Lung (tissue), 12 donors: ENCODE results near the gene UST. TPM values are rescaled to one million over a fixed set of nuclear protein-coding genes. Genes with fewer than 3 reads are reported as not detected.

ENCODE experiments used
- ATAC-seq: fragments of 200-7000 bp; cut with Tn5 transposase; one replicate; pipeline ENCODE4 v1.9.1; 2020; ENCODE audit warnings: moderate number of reproducible peaks; ENCODE audit not compliant: insufficient read depth, low FRiP score
- DNase-seq, 3 donors: peaks; one replicate each; pipeline ENCODE4 v3.0.0-alpha.2; 2013 to 2017
- H3K27ac ChIP-seq, 2 donors: one replicate each; pipeline ENCODE4 v1.5.1; 2013; ENCODE audit warnings: mild to moderate bottlenecking in 2 of 2, moderate library complexity in 2 of 2, control low read depth in 1 of 2, inconsistent platforms in 1 of 2, low read depth in 1 of 2, low read length in 1 of 2
- H3K27me3 ChIP-seq, 3 donors: one replicate each; pipeline ENCODE4 v1.5.1; 2013; ENCODE audit warnings: low read length in 2 of 3; ENCODE audit not compliant: control insufficient read depth in 3 of 3, insufficient read depth in 3 of 3
- H3K36me3 ChIP-seq, 4 donors: one replicate each; pipeline ENCODE4 v1.5.1; 2013; ENCODE audit warnings: low read length in 4 of 4, mild to moderate bottlenecking in 1 of 4, moderate library complexity in 1 of 4; ENCODE audit not compliant: control insufficient read depth in 4 of 4, insufficient read depth in 4 of 4
- H3K4me1 ChIP-seq, 5 donors: one replicate each; pipeline ENCODE4 v1.5.1; 2013; ENCODE audit warnings: low read length in 5 of 5, mild to moderate bottlenecking in 2 of 5, moderate library complexity in 1 of 5; ENCODE audit not compliant: control insufficient read depth in 5 of 5, insufficient read depth in 5 of 5
- H3K4me3 ChIP-seq: one replicate; pipeline ENCODE4 v1.5.1; 2013; ENCODE audit warnings: mild to moderate bottlenecking, control low read depth, moderate library complexity
- H3K9ac ChIP-seq, 2 donors: one replicate each; pipeline ENCODE4 v1.5.1; 2013; ENCODE audit warnings: low read length in 2 of 2, control low read depth in 1 of 2; ENCODE audit not compliant: insufficient read depth in 1 of 2
- H3K9me3 ChIP-seq, 4 donors: one replicate each; pipeline ENCODE4 v1.5.1; 2013; ENCODE audit warnings: low read length in 3 of 4, mild to moderate bottlenecking in 1 of 4, moderate library complexity in 1 of 4; ENCODE audit not compliant: control insufficient read depth in 4 of 4, insufficient read depth in 3 of 4
- WGBS, 2 donors: extraction: QIAGEN DNeasy Blood & Tissue Kit; methylation state at CpG; one replicate each; pipeline ENCODE4 v1.1.7; 2013; 5-methylcytosine and 5-hydroxymethylcytosine counted together
- polyA plus RNA-seq, 2 donors: library from polyadenylated mRNA; stranded (reverse); fragments of 200-250 nt; gene quantifications; one replicate each; pipeline ENCODE4 v1.2.1, GENCODE V29; 2013
- total RNA-seq, 2 donors: library from RNA; depleted of rRNA in 1 of 2; stranded (reverse); fragments of >200 nt in 1 of 2; gene quantifications; one replicate each; pipeline ENCODE4 v1.2.1, GENCODE V29; 2014 to 2021
- TF ChIP-seq, protein P1 (sequence below): IDR thresholded peaks from 2 replicates; pipeline ENCODE4 v1.5.1; 2012; ENCODE audit warnings: mild to moderate bottlenecking; ENCODE audit errors: control extremely low read depth, extremely low read depth
- donor health status: control.
- donor health status: control.
- donor health status: Bipolar disorder and iron deficiency.
- donor health status: healthy.
- donor health status: DM: yes; HTN: yes; CAD: no.

The UST gene
- total and polyA plus RNA-seq, 4 donors = 4.5 to 24.0 (median 7.1) TPM

DNA sequence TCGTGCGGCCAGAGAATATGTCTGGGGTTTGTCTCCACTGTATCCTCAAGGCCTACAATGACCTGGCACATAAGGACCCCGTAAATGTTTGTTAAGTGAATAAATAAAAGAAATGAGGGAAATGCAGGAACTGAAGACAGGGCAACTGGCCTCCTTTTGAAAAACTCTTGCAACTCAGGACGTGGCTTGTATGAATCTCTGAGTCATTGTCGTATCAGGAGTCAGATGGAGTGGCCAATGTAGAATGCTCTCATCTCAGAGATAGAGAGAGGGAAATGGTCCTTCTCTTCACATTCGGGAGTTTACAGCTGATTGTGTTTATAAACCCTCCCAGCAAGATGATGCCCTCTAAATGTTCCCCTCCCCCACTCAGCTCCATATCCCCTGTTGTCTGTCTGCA lies 57.1 kb downstream of the UST start:
- 70 to 76% methylated on average over 6 of the region's 6 CpGs for WGBS, 2 donors
- TF ChIP-seq, protein P1, sequence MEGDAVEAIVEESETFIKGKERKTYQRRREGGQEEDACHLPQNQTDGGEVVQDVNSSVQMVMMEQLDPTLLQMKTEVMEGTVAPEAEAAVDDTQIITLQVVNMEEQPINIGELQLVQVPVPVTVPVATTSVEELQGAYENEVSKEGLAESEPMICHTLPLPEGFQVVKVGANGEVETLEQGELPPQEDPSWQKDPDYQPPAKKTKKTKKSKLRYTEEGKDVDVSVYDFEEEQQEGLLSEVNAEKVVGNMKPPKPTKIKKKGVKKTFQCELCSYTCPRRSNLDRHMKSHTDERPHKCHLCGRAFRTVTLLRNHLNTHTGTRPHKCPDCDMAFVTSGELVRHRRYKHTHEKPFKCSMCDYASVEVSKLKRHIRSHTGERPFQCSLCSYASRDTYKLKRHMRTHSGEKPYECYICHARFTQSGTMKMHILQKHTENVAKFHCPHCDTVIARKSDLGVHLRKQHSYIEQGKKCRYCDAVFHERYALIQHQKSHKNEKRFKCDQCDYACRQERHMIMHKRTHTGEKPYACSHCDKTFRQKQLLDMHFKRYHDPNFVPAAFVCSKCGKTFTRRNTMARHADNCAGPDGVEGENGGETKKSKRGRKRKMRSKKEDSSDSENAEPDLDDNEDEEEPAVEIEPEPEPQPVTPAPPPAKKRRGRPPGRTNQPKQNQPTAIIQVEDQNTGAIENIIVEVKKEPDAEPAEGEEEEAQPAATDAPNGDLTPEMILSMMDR = no peak

DNA sequence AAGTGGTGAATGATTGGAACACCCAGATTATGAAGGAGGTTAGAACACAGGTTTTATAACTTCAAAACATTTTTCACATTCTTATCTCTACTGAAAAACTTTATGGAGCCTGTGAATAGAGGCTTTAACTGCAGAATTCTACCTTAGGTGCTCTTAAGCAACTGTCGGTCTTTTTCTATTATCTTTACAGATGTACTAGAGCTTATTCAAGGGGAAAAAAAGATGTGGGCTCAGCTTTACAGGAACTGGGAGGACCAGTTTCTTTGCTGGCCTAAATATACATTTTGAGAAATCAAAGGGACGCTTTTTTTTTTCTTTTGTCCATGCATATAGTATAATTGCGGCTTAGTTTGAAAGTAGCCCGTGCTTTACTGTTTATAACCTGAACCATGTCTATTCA lies 58.9 kb downstream of the UST start:
- Histone ChIP-seq H3K36me3 (no peaks in the 10 kb centered on the region), H3K9ac (no peak overlapping the region), H3K4me1 (peaks cover 0 to 7% (median 0%) of the 10 kb centered on the region in 5 donors), H3K27ac (no peak overlapping the region), H3K4me3 (no peak overlapping the region), H3K27me3 (no peaks in the 10 kb centered on the region), H3K9me3 (no peaks in the 10 kb centered on the region)
- WGBS, 2 donors = 70 to 82% methylated on average over 4 of the region's 4 CpGs
- peak in 2 of 3 donors; percentile 46 to 67 for DNase-seq
- ATAC-seq = no peak
- TF ChIP-seq, protein P1 = no peak

More for the DNA sequence above, 57.1 kb downstream of the UST start:
- no peaks in the 10 kb centered on the region for H3K36me3 ChIP-seq
- no peak overlapping the region for H3K27ac ChIP-seq
- H3K4me1 ChIP-seq = peaks cover 0 to 7% (median 0%) of the 10 kb centered on the region in 5 donors
- no peak overlapping the region for H3K9ac ChIP-seq
- H3K27me3 ChIP-seq = no peaks in the 10 kb centered on the region
- no peak for DNase-seq
- no peak overlapping the region for H3K4me3 ChIP-seq
- no peaks in the 10 kb centered on the region for H3K9me3 ChIP-seq
- no peak for ATAC-seq

DNA sequence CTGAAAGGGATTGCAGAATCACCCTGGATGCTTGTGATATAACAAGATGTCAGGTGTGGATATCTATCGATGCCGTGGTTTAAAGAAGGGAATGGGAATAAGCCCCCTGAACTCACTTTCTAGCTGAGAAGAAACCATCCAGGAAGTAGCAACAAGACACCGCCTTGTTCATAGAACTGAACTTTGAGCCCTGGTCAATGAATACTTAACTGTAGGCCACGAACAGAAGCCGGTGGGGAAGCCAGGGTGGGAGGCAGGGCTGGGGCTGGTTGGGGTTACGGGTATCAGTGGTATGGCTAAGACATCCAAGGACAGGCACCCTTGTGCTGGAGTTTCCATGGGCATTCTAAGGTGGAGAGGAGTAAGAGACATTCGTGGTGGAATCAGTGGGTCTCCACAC lies 61.0 kb downstream of the UST start:
- no peak overlapping the region for H3K4me3 ChIP-seq
- WGBS, 2 donors = 92 to 94% methylated on average over 7 of the region's 7 CpGs
- TF ChIP-seq, protein P1 = no peak
- no peaks in the 10 kb centered on the region for H3K27me3 ChIP-seq
- peaks cover 0 to 7% (median 0%) of the 10 kb centered on the region in 5 donors for H3K4me1 ChIP-seq
- no peaks in the 10 kb centered on the region for H3K9me3 ChIP-seq
- DNase-seq (no peak), ATAC-seq (no peak)
- H3K27ac ChIP-seq = no peak overlapping the region
- no peaks in the 10 kb centered on the region for H3K36me3 ChIP-seq
- no peak overlapping the region for H3K9ac ChIP-seq

DNA sequence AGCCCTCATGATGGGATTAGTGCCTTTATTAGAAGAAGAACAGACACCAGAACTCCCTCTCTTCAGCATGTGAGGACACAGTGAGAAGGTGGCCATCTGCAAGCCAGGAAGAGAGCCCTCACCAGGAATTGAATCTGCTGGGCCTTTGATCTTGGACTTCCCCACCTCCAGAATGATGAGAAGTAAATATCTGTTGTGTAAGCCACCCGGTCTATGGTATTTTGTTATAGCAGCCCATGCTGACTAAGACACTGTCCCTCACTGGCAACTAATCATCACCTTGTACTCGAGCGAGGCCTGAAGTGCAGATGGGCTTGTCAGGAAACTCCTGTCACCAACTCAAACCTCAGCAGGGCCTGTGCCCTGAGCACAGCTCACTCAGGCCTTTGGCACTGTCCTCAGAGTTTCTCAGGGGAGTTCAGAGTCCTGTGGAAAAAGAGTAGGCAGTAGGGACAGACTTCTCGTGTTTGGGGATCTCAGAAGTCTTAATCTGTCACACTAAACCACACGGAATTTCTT lies 62.0 kb downstream of the UST start:
- Histone ChIP-seq H3K4me3 (no peak overlapping the region), H3K27me3 (no peaks in the 10 kb centered on the region), H3K9me3 (no peaks in the 10 kb centered on the region), H3K36me3 (no peaks in the 10 kb centered on the region), H3K9ac (no peak overlapping the region), H3K4me1 (peaks cover 0 to 7% (median 0%) of the 10 kb centered on the region in 5 donors), H3K27ac (no peak overlapping the region)
- ATAC-seq (no peak), DNase-seq (no peak)
- TF ChIP-seq, protein P1 = no peak
- WGBS, 2 donors = 82 to 84% methylated on average over 5 of the region's 5 CpGs
